Adipocyte (in vitro differentiated cells): ENCODE measurements around the gene OR51V1.

ENCODE experiments used
- DNase-seq: peaks from one replicate; pipeline ENCODE4 v3.0.0-alpha.2; 2015; ENCODE audit warnings: low read depth
- H3K27me3 ChIP-seq: replicated peaks from 2 replicates; pipeline ENCODE4 v1.7.0; 2013; ENCODE audit warnings: mild to moderate bottlenecking, low read length, moderate library complexity; ENCODE audit not compliant: control insufficient read depth, insufficient read depth
- H3K36me3 ChIP-seq: 2 replicates; pipeline ENCODE4 v1.7.0; 2013; ENCODE audit warnings: low read length, mild to moderate bottlenecking, moderate library complexity; ENCODE audit not compliant: control insufficient read depth, insufficient read depth, severe bottlenecking
- H3K4me1 ChIP-seq: 2 replicates; pipeline ENCODE4 v1.7.0; 2013; ENCODE audit warnings: mild to moderate bottlenecking, low read length, moderate library complexity; ENCODE audit not compliant: control insufficient read depth, insufficient read depth
- H3K4me3 ChIP-seq: 2 replicates; pipeline ENCODE4 v1.7.0; 2013; ENCODE audit warnings: mild to moderate bottlenecking, low read length, moderate library complexity
- H3K9ac ChIP-seq: 2 replicates; pipeline ENCODE4 v1.7.0; 2013; ENCODE audit warnings: mild to moderate bottlenecking, low read length, moderate library complexity
- H3K9me3 ChIP-seq: 2 replicates; pipeline ENCODE4 v1.7.0; 2013; ENCODE audit warnings: mild to moderate bottlenecking, low read length, moderate library complexity; ENCODE audit not compliant: control insufficient read depth

OR51V1 gene

GRCh38 chr11:5229356-5229755, 28.9 kb upstream of the OR51V1 start:
- Histone ChIP-seq H3K4me1 (no peaks in the 10 kb centered on the region), H3K36me3 (no peaks in the 10 kb centered on the region), H3K9ac (no peak overlapping the region), H3K9me3 (no peaks in the 10 kb centered on the region), H3K4me3 (no peak overlapping the region), H3K27me3 (no peaks in the 10 kb centered on the region)
- DNase-seq: no peak

GRCh38 chr11:5228124-5228523, 27.6 kb upstream of the OR51V1 start:
- Histone ChIP-seq H3K9ac (no peak overlapping the region), H3K4me1 (no peaks in the 10 kb centered on the region), H3K4me3 (no peak overlapping the region), H3K9me3 (no peaks in the 10 kb centered on the region), H3K27me3 (no peaks in the 10 kb centered on the region), H3K36me3 (no peaks in the 10 kb centered on the region)
- no peak for DNase-seq

- DNase-seq: no peak
- Histone ChIP-seq H3K27me3 (no peaks in the 10 kb centered on the region), H3K4me1 (no peaks in the 10 kb centered on the region), H3K4me3 (no peak overlapping the region), H3K9ac (no peak overlapping the region), H3K36me3 (no peaks in the 10 kb centered on the region), H3K9me3 (no peaks in the 10 kb centered on the region)
Measured at GRCh38 chr11:5227681-5228080, 27.2 kb upstream of the OR51V1 start.

- DNase-seq: no peak
- Histone ChIP-seq H3K4me1 (no peaks in the 10 kb centered on the region), H3K36me3 (no peaks in the 10 kb centered on the region), H3K9me3 (no peaks in the 10 kb centered on the region), H3K9ac (no peak within 1 kb of the TSS), H3K4me3 (no peak within 1 kb of the TSS), H3K27me3 (no peaks in the 10 kb centered on the region)
Measured at GRCh38 chr11:5226732-5227310, 26.3 kb upstream of the OR51V1 start, which contains the start of gene HBB. TSS of gene HBB (minus strand) at chr11:5227071. CDS start at chr11:5227021, 50 bp downstream.

GRCh38 chr11:5225480-5225871, 25.0 kb upstream of the OR51V1 start:
- no peak overlapping the region for H3K9ac ChIP-seq
- H3K4me1 ChIP-seq: no peaks in the 10 kb centered on the region
- no peak overlapping the region for H3K4me3 ChIP-seq
- no peaks in the 10 kb centered on the region for H3K27me3 ChIP-seq
- no peaks in the 10 kb centered on the region for H3K9me3 ChIP-seq
- DNase-seq: no peak
- H3K36me3 ChIP-seq: no peaks in the 10 kb centered on the region

- no peaks in the 10 kb centered on the region for H3K9me3 ChIP-seq
- no peak overlapping the region for H3K9ac ChIP-seq
- no peaks in the 10 kb centered on the region for H3K36me3 ChIP-seq
- H3K27me3 ChIP-seq: no peaks in the 10 kb centered on the region
- no peak overlapping the region for H3K4me3 ChIP-seq
- DNase-seq: no peak
- no peaks in the 10 kb centered on the region for H3K4me1 ChIP-seq
Measured at GRCh38 chr11:5224538-5225479, 24.3 kb upstream of the OR51V1 start.

- Histone ChIP-seq H3K9me3 (no peaks in the 10 kb centered on the region), H3K4me3 (no peak overlapping the region), H3K9ac (no peak overlapping the region), H3K36me3 (no peaks in the 10 kb centered on the region), H3K27me3 (no peaks in the 10 kb centered on the region), H3K4me1 (no peaks in the 10 kb centered on the region)
- DNase-seq: no peak
Measured at GRCh38 chr11:5223686-5224085, 23.2 kb upstream of the OR51V1 start.

GRCh38 chr11:5223146-5223545, 22.7 kb upstream of the OR51V1 start:
- Histone ChIP-seq H3K4me3 (no peak overlapping the region), H3K27me3 (no peaks in the 10 kb centered on the region), H3K9me3 (no peaks in the 10 kb centered on the region), H3K36me3 (no peaks in the 10 kb centered on the region), H3K9ac (no peak overlapping the region), H3K4me1 (no peaks in the 10 kb centered on the region)
- DNase-seq: no peak

GRCh38 chr11:5210376-5210885, 9.9 kb upstream of the OR51V1 start:
- no peak overlapping the region for H3K4me3 ChIP-seq
- H3K4me1 ChIP-seq: no peaks in the 10 kb centered on the region
- H3K27me3 ChIP-seq: no peaks in the 10 kb centered on the region
- peaks cover 5% of the 10 kb centered on the region for H3K9me3 ChIP-seq
- no peak overlapping the region for H3K9ac ChIP-seq
- no peaks in the 10 kb centered on the region for H3K36me3 ChIP-seq
- no peak for DNase-seq

GRCh38 chr11:5204787-5205186, 4.3 kb upstream of the OR51V1 start:
- Histone ChIP-seq H3K4me3 (no peak overlapping the region), H3K27me3 (no peaks in the 10 kb centered on the region), H3K36me3 (no peaks in the 10 kb centered on the region), H3K4me1 (peaks cover 3% of the 10 kb centered on the region), H3K9me3 (no peaks in the 10 kb centered on the region), H3K9ac (no peak overlapping the region)
- DNase-seq: peak; percentile 86

- no peak overlapping the region for H3K9ac ChIP-seq
- DNase-seq: peak; percentile 24
- no peaks in the 10 kb centered on the region for H3K36me3 ChIP-seq
- no peaks in the 10 kb centered on the region for H3K9me3 ChIP-seq
- H3K4me1 ChIP-seq: peaks cover 3% of the 10 kb centered on the region
- no peak overlapping the region for H3K4me3 ChIP-seq
- H3K27me3 ChIP-seq: no peaks in the 10 kb centered on the region
Measured at GRCh38 chr11:5203366-5203765, 2.9 kb upstream of the OR51V1 start.
